ENCODE data around the gene CBLB.

Gene CBLB

GRCh38 chr3:105845488-105845887 is 23.3 kb downstream of the CBLB start:
- no peak for DNase-seq

DNA sequence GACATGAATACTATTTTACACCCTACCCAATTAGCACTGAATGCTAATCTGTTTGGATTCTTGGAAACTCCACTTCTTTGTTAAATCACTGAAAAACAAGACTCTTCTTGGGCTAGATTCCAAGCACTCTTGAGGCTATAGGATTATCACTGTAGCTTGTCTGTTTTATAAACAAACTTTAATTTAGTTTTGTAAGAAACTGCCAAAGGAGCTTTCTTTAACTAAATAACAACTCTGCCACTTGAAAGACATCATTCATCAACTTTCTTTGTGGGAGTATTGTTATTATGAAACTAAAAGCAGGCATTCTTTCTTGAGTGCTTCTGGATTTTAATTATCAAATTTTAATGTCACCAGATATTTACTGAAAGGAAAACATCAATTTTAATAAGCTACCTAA is 24.1 kb downstream of the CBLB start:
- DNase-seq = no peak

DNA sequence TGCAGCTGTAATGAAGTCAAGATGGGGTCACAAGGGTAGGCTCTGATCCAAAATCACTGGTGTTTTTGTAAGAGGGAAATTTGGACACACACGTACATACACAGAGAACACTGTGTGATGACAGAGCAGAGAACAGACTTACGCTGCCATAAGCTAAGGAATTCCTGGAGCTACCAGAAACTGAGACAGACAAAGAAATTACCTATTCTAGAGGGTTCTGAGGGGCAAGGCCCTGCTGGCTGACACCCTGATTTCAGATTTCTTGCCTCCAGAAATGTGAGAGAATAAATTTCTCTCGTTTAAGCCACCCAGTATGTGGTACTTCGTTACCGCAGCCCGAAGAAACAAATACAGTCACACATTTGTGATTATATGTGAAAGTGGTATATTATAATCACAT is 24.8 kb downstream of the CBLB start:
- DNase-seq = no peak

DNA sequence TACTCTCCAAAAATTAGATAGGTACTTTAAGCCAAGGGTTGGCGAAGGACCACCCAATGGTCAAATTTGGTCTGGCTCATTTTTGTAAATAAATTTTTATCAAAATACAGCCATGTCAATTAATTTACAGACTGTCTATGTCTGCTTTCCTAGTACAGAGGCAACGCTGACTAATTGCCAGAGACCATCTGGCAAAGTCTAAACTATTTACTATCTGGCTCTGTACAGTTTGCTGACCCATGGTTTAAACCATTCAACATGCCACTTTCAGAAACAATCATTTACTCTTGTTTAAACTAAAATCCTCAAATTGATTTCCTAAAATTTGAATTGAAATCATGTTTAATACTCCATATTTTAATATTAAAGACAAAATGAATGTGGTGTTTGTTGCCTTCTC is 25.9 kb downstream of the CBLB start:
- peak; percentile 8 to 37 for DNase-seq

DNA sequence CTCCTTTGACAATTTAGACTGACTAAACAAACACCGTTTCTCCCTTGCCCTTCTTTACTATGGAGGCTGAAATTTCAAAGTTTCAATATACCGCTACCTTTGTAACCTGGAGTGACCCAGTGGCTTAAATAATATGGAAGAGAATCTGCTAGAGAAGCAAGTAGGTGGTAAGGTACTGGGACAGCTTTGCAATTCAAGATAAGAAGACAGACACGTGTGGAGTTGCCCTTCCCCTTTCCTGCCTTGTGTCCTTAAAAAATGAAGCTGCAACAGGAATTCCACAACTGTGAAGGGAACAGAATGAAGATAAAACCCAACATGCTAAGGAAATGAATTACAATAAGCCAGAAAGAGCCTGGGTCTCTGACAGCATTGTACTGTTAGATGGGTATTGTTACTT is 26.4 kb downstream of the CBLB start:
- DNase-seq = no peak

GRCh38 chr3:105837947-105838346 is 30.9 kb downstream of the CBLB start:
- DNase-seq = no peak

DNA sequence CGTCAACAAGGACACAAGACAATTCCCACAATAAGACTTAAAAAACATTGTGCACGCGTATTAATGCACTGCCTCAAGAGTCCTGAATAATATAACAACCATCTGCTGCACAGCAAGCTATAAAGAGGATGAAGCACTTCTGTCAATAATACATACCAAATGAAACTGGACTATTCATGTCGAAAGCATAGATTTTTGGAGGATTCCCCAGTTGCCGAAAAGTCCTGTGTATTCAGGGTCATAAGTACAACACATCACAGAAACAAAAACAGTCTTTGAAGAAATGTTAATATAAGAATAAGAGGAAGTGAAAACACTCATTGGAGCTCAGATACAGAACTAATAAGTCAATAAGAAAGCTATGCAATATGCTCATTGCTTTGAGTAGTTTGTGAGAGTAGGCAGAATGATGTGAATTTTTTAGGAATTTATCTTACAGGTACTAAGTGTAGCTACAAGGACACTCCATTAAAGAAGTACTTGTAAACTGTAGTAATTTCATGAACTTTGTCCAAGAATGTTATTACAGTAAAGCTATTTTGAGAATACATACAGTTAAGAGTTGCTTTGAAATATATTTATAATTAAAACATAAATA is 31.6 kb downstream of the CBLB start:
- DNase-seq = peak; percentile 6 to 41

GRCh38 chr3:105836533-105836932 is 32.3 kb downstream of the CBLB start:
- DNase-seq = no peak

- peak; percentile 36 to 80 for DNase-seq
Observed at GRCh38 chr3:105835606-105836005, 33.2 kb downstream of the CBLB start.

GRCh38 chr3:105834768-105835167 is 34.0 kb downstream of the CBLB start:
- no peak for DNase-seq

DNA sequence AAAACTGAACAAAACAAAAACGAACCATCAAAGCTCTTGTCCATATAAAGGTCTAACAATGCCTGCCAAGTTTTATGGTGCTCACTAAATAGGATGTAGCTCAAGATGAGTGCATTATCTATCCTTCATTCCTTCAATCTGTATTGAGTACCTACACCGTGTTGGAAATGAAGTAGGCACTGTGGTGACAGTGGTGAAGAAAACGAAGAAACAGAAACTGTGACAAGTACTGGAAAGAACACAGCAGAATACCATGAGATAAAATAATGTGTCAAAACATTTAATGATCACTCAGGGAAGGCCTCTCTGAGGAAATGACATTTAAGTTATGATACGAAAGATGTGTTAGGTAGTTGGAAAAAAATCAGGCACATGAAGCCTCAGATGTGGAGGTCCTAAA is 36.2 kb downstream of the CBLB start:
- DNase-seq = no peak

DNA sequence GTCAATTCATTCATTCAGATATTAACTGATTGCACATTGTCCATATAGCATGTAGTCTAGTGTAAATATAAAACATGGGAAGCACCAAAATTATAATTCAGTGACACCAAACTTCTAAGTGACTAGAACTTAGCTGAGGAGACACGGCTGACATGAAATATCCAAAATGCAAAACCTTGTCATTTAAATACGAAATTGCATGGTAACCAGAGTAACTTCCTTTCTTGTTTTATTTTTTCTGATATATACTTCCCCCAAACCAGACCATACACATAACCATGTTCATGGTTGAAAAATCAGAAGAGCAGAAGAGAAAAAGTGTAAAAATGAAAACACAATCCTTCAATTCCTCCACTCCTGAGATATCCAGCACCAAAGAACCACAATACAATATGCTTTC is 38.0 kb downstream of the CBLB start:
- DNase-seq = no peak

DNA sequence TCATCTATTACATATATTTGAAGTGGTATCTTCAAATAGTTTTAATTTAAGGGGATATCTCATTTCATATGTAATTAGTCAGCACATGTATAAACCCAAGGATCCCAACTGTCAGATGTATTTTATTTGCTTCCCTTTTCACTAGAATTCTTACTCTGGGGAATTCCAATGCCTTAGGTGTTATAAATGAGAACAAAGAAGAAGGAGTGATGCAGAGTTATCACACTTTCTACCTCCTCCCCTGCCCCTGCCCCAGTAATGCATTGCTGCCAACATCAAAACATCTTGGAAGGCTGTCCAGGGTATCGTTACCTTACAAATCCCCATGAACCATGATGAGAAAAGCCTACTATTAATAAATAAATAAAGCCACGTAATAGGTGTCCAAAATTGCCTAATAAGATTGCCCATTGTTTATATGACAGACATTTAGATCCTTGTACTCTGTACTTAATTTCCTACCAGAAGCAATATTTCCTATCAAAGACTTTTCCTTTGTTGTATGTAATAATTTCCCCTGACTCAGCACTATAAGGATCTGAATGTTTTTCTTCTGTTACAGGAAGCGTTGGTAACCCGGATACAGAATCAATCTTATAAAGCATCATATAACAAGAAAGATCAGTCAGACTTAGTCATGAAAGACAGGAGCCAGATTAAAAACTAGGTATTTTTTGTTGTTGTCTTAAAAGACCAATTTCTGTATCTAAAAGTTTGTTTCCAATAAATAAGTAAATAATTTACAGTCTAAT is 38.8 kb downstream of the CBLB start:
- no peak for DNase-seq

DNA sequence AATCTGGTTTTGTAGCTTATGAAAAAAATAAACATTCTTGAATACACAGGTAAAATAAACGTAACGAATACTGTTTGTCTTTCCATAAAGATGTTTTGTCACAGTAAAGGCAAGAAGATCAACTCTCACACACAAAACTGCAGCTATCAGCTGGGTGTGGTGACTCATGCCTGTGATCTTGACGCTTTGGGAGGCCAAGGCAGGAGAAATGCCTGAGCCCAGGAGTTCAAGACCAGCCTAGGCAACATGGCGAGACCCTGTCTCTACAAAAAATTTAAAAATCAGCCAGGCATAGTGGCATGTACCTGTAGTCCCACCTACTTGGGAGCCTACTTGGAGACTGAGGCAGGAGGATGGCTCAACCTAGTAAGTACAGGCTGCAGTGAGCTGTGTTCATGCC is 39.6 kb downstream of the CBLB start:
- no peak for DNase-seq

GRCh38 chr3:105828703-105829102 is 40.1 kb downstream of the CBLB start:
- no peak for DNase-seq

DNA sequence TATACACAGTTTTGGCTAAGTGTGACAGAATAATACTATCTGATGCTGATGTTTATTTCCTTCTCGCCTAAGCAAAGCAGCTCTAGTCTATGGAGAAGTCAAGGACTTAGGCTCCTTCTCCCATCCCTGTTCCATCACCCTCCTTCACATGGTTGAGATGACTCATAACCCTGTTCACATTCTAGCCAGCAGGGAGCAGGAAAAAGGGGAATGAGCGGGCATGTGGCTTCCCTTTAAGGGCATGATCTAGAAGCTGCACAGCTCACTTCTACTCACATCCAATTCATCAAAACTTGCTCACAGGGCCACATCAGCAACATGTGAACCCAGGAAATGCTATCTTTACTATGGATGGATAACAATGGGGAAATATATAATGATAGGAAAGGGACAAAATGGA is 40.9 kb downstream of the CBLB start:
- no peak for DNase-seq

GRCh38 chr3:105826778-105827634 is 41.8 kb downstream of the CBLB start:
- no peak for DNase-seq

DNA sequence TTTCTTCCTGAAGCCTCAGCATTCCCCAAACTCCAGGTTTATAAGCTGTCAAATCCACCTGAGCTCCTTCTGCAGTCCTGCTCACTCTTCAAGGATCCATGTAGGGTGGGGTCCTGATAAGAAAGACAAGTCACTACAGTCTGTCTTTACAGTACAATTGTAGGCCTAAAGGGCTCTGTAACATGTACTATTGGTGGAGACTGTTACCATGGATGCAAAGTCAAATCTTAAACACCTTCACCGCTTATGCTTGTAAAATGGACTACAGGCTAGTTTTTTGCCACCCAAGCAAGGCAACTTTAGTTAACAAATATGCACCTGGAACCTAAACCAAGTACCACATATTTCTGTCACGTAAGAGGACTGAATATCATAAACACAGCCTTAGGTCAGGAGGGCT is 44.7 kb downstream of the CBLB start:
- no peak for DNase-seq

- no peak for DNase-seq
Observed at GRCh38 chr3:105823149-105823867, 45.5 kb downstream of the CBLB start.

- DNase-seq = no peak
Observed at GRCh38 chr3:105822171-105823123, 46.4 kb downstream of the CBLB start.

DNA sequence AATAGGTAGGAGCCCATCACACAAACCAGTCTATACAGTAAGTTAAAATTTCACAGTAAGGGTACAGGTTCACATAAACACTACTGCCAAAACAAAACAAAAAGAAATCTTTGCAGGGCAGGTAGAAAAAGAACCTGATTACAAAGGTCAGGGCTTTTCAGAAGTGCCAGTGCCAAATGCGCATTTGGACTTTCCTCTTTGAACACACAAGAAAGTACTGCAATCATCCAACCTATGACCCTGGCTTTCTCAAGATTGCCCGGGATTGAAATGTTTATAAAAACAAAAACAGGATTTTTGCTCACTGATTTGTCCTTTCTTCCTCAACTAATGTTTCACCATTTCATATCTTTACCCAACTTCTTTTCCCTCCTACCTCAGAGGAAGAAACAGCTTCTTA is 47.4 kb downstream of the CBLB start:
- no peak for DNase-seq

DNA sequence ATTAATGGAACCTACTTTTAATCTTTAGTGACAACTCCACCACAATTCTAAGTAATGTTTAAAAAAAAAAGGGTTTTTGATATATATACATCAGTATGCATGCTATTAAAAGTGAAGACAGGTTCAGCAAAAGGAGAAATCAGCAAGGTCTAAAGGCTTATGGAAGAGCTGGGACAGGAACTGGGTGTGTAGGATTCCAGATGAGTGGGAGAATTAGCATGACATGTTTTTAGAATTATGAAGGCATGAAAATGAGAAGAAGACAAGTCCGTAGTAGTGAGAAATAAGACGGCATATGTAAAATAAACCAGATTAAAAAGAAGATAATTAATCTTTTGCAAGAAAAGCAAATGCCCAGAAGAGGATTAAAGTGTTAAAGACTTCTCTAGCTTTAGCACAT is 52.0 kb downstream of the CBLB start:
- DNase-seq = no peak
